GM12878 (cell line): Measurements from ENCODE around the gene AGAP3.

Experiments used
- BHLHE40 ChIP-seq, 2 experiments: fragments of 450-650 bp in 1 of 2; IDR thresholded peaks; 2 replicates each; pipeline ENCODE4 v1.6.1; 2011 to 2017; ENCODE audit warnings: low read depth in 2 of 2, borderline replicate concordance in 1 of 2, improper control_type of control experiment in 1 of 2, low read length in 1 of 2, mild to moderate bottlenecking in 1 of 2
- CHD2 ChIP-seq: IDR thresholded peaks from 2 replicates; pipeline ENCODE4 v1.6.1; 2011; ENCODE audit warnings: low read depth, low read length, improper control_type of control experiment, borderline replicate concordance
- EED ChIP-seq: sonication (generic); IDR thresholded peaks from 2 replicates; pipeline ENCODE4 v1.6.1; 2016; ENCODE audit warnings: antibody characterized with exemption, low read depth
- EZH2 ChIP-seq: IDR thresholded peaks from 2 replicates; pipeline ENCODE4 v1.6.1; 2012; ENCODE audit warnings: low read depth, mild to moderate bottlenecking, control low read depth, inconsistent platforms, low read length, borderline replicate concordance; ENCODE audit not compliant: control insufficient read depth
- JUNB ChIP-seq: IDR thresholded peaks from 2 replicates; pipeline ENCODE4 v1.6.1; 2016; ENCODE audit warnings: antibody characterized with exemption, mild to moderate bottlenecking
- NR2C2 ChIP-seq: IDR thresholded peaks from 2 replicates; pipeline ENCODE4 v1.6.1; 2011; ENCODE audit warnings: borderline replicate concordance, low read depth; ENCODE audit not compliant: control insufficient read depth, insufficient read length
- PKNOX1 ChIP-seq: fragments of 450-650 bp; IDR thresholded peaks from 2 replicates; pipeline ENCODE4 v1.6.1; 2016; ENCODE audit warnings: mild to moderate bottlenecking
- POLR2A ChIP-seq: IDR thresholded peaks from 2 replicates; pipeline ENCODE4 v1.6.1; 2011; ENCODE audit warnings: low read depth, mild to moderate bottlenecking, low read length
- SP1 ChIP-seq: IDR thresholded peaks from one replicate; pipeline ENCODE4 v1.6.1; 2011; ENCODE audit warnings: low read depth, low read length
- TCF3 ChIP-seq: IDR thresholded peaks from 2 replicates; pipeline ENCODE4 v1.6.1; 2012; ENCODE audit warnings: low read depth, mild to moderate bottlenecking, low read length, borderline replicate concordance; ENCODE audit not compliant: insufficient read depth
- ZNF274 ChIP-seq: IDR thresholded peaks from one replicate; pipeline ENCODE4 v1.8.0; 2011; ENCODE audit not compliant: insufficient read length, insufficient read depth

GRCh38 chr7:151078233-151079040 is 7.8 kb upstream of the AGAP3 start:
- TF ChIP-seq CHD2: no peak
- TF ChIP-seq ZNF274: no peak
- no peak for TF ChIP-seq NR2C2
- TF ChIP-seq TCF3: no peak
- TF ChIP-seq PKNOX1: no peak
- TF ChIP-seq SP1: no peak
- TF ChIP-seq POLR2A: peak; percentile 40; the same call in 1 of the 2 replicates
- no peak for TF ChIP-seq EZH2
- TF ChIP-seq BHLHE40 (IDR thresholded peaks at IDR 0.05; ENCODE audit: borderline replicate concordance in 1 of 2, low read depth in 2 of 2, low read length in 1 of 2): peak in 1 of 2 experiments; percentile 78; a peak in 3 of 4 replicates
- no peak for TF ChIP-seq EED
- no peak for TF ChIP-seq JUNB
